Hepatocyte (in vitro differentiated cells): ENCODE data around the gene PTPRH.

Experiments used
- EZH2phosphoT487 ChIP-seq: fragments of 200-600 bp; sonication (generic); IDR thresholded peaks from one replicate; pipeline ENCODE4 v1.6.1; 2018; ENCODE audit warnings: antibody characterized with exemption, mild to moderate bottlenecking, low read depth, moderate library complexity; ENCODE audit not compliant: unreplicated experiment, severe bottlenecking
- TF ChIP-seq, protein P1 (sequence below): fragments of 200-600 bp; sonication (generic); IDR thresholded peaks from 2 replicates; pipeline ENCODE4 v1.5.1; 2016; ENCODE audit warnings: antibody characterized with exemption, mild to moderate bottlenecking; ENCODE audit not compliant: poor library complexity

DNA sequence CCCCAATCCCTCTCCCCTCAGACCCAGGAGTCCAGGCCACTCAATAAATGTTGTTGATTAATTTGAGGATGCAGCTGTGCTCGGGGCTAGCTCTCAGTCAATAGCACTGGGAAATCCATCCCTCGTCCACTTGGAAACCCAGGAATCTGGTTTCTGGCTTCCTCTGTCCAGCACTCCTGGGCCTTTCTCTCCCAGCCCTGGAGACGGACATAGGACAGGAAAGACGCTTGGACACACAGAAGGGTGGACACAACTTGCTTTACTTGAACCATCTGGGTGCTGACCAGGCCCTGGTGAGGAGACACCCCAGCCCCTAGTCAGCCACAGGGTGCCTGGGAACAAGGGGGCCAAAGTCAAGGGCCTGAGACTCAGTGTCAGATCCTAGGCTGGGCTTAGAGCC lies 50.9 kb downstream of the PTPRH start:
- TF ChIP-seq EZH2phosphoT487 = no peak
- TF ChIP-seq, protein P1, sequence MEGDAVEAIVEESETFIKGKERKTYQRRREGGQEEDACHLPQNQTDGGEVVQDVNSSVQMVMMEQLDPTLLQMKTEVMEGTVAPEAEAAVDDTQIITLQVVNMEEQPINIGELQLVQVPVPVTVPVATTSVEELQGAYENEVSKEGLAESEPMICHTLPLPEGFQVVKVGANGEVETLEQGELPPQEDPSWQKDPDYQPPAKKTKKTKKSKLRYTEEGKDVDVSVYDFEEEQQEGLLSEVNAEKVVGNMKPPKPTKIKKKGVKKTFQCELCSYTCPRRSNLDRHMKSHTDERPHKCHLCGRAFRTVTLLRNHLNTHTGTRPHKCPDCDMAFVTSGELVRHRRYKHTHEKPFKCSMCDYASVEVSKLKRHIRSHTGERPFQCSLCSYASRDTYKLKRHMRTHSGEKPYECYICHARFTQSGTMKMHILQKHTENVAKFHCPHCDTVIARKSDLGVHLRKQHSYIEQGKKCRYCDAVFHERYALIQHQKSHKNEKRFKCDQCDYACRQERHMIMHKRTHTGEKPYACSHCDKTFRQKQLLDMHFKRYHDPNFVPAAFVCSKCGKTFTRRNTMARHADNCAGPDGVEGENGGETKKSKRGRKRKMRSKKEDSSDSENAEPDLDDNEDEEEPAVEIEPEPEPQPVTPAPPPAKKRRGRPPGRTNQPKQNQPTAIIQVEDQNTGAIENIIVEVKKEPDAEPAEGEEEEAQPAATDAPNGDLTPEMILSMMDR = no peak
